HUES64 (cell line): ENCODE data around the gene FILIP1L.

Source experiments
- H3K27ac ChIP-seq: 2 replicates; pipeline ENCODE4 v1.7.0; 2013; ENCODE audit warnings: low read depth, low read length, inconsistent platforms
- H3K27me3 ChIP-seq: 2 replicates; pipeline ENCODE4 v1.6.1; 2013; ENCODE audit warnings: mild to moderate bottlenecking, low read length; ENCODE audit not compliant: insufficient read depth
- H3K36me3 ChIP-seq: 2 replicates; pipeline ENCODE4 v1.6.1; 2013; ENCODE audit warnings: mild to moderate bottlenecking, low read length; ENCODE audit not compliant: insufficient read depth
- H3K4me1 ChIP-seq: 2 replicates; pipeline ENCODE4 v1.6.1; 2013; ENCODE audit warnings: mild to moderate bottlenecking, low read length, moderate library complexity; ENCODE audit not compliant: insufficient read depth
- H3K4me3 ChIP-seq: 2 replicates; pipeline ENCODE4 v1.5.1; 2013; ENCODE audit warnings: mild to moderate bottlenecking, low read length, moderate library complexity
- H3K9ac ChIP-seq: 2 replicates; pipeline ENCODE4 v1.6.1; 2013; ENCODE audit warnings: mild to moderate bottlenecking, low read depth, low read length
- H3K9me3 ChIP-seq: 2 replicates; pipeline ENCODE4 v1.6.1; 2013; ENCODE audit warnings: low read depth, low read length; ENCODE audit not compliant: insufficient read depth
- WGBS: fragments of 150-250, 120-280 bp; methylation state at CpG from one replicate; pipeline ENCODE4 v1.1.7; 2013; ENCODE audit warnings: missing lambda C conversion rate; 5-methylcytosine and 5-hydroxymethylcytosine counted together

The FILIP1L gene

GRCh38 chr3:100081986-100082692 is 32.2 kb downstream of the FILIP1L start:
- H3K4me1 ChIP-seq: peaks cover 11% of the 10 kb centered on the region
- no peaks in the 10 kb centered on the region for H3K36me3 ChIP-seq
- H3K9me3 ChIP-seq: no peaks in the 10 kb centered on the region
- WGBS: 100% methylated on average over 2 of the region's 2 CpGs
- no peak overlapping the region for H3K4me3 ChIP-seq
- no peaks in the 10 kb centered on the region for H3K27me3 ChIP-seq
- no peak overlapping the region for H3K9ac ChIP-seq
- no peak overlapping the region for H3K27ac ChIP-seq

- Histone ChIP-seq H3K4me3 (no peak overlapping the region), H3K27me3 (no peaks in the 10 kb centered on the region), H3K27ac (no peak overlapping the region), H3K9me3 (no peaks in the 10 kb centered on the region), H3K4me1 (peaks cover 9% of the 10 kb centered on the region; the same call in 1 of the 2 replicates), H3K36me3 (no peaks in the 10 kb centered on the region), H3K9ac (no peak overlapping the region)
- 88% methylated on average over 1 of the region's 1 CpG for WGBS
These were observed 33.0 kb downstream of the FILIP1L start for GRCh38 chr3:100081311-100081710.

- H3K27me3 ChIP-seq: no peaks in the 10 kb centered on the region
These were observed 33.7 kb downstream of the FILIP1L start for GRCh38 chr3:100080573-100080972.

GRCh38 chr3:100079328-100079727 is 35.0 kb downstream of the FILIP1L start:
- WGBS: 94% methylated on average over 1 of the region's 1 CpG

More at GRCh38 chr3:100080573-100080972, 33.7 kb downstream of the FILIP1L start:
- Histone ChIP-seq H3K4me3 (no peak overlapping the region), H3K9ac (no peak overlapping the region), H3K4me1 (peaks cover 6% of the 10 kb centered on the region; the same call in 1 of the 2 replicates), H3K36me3 (no peaks in the 10 kb centered on the region), H3K9me3 (no peaks in the 10 kb centered on the region), H3K27ac (no peak overlapping the region)
- 93% methylated on average over 2 of the region's 2 CpGs for whole genome bisulfite sequencing

GRCh38 chr3:100076731-100077529 is 37.4 kb downstream of the FILIP1L start:
- no peaks in the 10 kb centered on the region for H3K9me3 ChIP-seq
- WGBS: 81% methylated on average over 6 of the region's 7 CpGs
- H3K4me3 ChIP-seq: no peak overlapping the region
- peaks cover 27% of the 10 kb centered on the region for H3K4me1 ChIP-seq
- H3K36me3 ChIP-seq: no peaks in the 10 kb centered on the region
- no peaks in the 10 kb centered on the region for H3K27me3 ChIP-seq
- H3K27ac ChIP-seq: no peak overlapping the region
- H3K9ac ChIP-seq: no peak overlapping the region

More at GRCh38 chr3:100079328-100079727, 35.0 kb downstream of the FILIP1L start:
- Histone ChIP-seq H3K4me1 (peaks cover 7% of the 10 kb centered on the region), H3K27me3 (no peaks in the 10 kb centered on the region), H3K9me3 (no peaks in the 10 kb centered on the region), H3K36me3 (no peaks in the 10 kb centered on the region), H3K4me3 (no peak overlapping the region), H3K27ac (no peak overlapping the region), H3K9ac (no peak overlapping the region)

- Histone ChIP-seq H3K9ac (no peak overlapping the region), H3K27me3 (no peaks in the 10 kb centered on the region), H3K27ac (no peak overlapping the region), H3K36me3 (no peaks in the 10 kb centered on the region), H3K9me3 (no peaks in the 10 kb centered on the region), H3K4me3 (no peak overlapping the region), H3K4me1 (peaks cover 30% of the 10 kb centered on the region)
- WGBS: 84% methylated on average over 3 of the region's 4 CpGs
These were observed 38.2 kb downstream of the FILIP1L start for GRCh38 chr3:100075851-100076730.

GRCh38 chr3:100075196-100075595 is 39.1 kb downstream of the FILIP1L start:
- no peak overlapping the region for H3K4me3 ChIP-seq
- no peak overlapping the region for H3K27ac ChIP-seq
- H3K27me3 ChIP-seq: no peaks in the 10 kb centered on the region
- 89% methylated on average over 4 of the region's 4 CpGs for WGBS
- no peaks in the 10 kb centered on the region for H3K9me3 ChIP-seq
- no peaks in the 10 kb centered on the region for H3K36me3 ChIP-seq
- peaks cover 31% of the 10 kb centered on the region for H3K4me1 ChIP-seq
- no peak overlapping the region for H3K9ac ChIP-seq

GRCh38 chr3:100073714-100074307 is 40.5 kb downstream of the FILIP1L start:
- Histone ChIP-seq H3K9ac (peak overlapping the region; percentile 41; the same call in 1 of the 2 replicates), H3K36me3 (no peaks in the 10 kb centered on the region), H3K9me3 (no peaks in the 10 kb centered on the region), H3K27ac (peak overlapping the region; percentile 53), H3K4me3 (peak overlapping the region; percentile 29), H3K4me1 (peaks cover 34% of the 10 kb centered on the region), H3K27me3 (no peaks in the 10 kb centered on the region)
- WGBS: 24% methylated on average over 8 of the region's 10 CpGs

- Histone ChIP-seq H3K9ac (no peak overlapping the region), H3K36me3 (no peaks in the 10 kb centered on the region), H3K27me3 (no peaks in the 10 kb centered on the region), H3K4me3 (peak overlapping the region; percentile 29), H3K4me1 (peaks cover 34% of the 10 kb centered on the region), H3K9me3 (no peaks in the 10 kb centered on the region), H3K27ac (peak overlapping the region; percentile 53)
- 33% methylated on average over 1 of the region's 1 CpG for WGBS
These were observed 41.1 kb downstream of the FILIP1L start for GRCh38 chr3:100073049-100073713.

- Histone ChIP-seq H3K4me1 (peaks cover 34% of the 10 kb centered on the region), H3K27ac (no peak overlapping the region), H3K27me3 (no peaks in the 10 kb centered on the region), H3K9ac (no peak overlapping the region), H3K9me3 (no peaks in the 10 kb centered on the region), H3K36me3 (no peaks in the 10 kb centered on the region), H3K4me3 (no peak overlapping the region)
- WGBS: 97% methylated on average over 3 of the region's 3 CpGs
These were observed 41.8 kb downstream of the FILIP1L start for GRCh38 chr3:100072326-100073048.
